Measurements from ENCODE around the gene FGD1. TPM values are rescaled to one million over a fixed set of nuclear protein-coding genes. Genes with fewer than 3 reads are reported as not detected.
A peak's percentile ranks its signal among the peaks of the same experiment; 100 is the strongest.

The FGD1 gene
- total and polyA plus RNA-seq, 8 donors, result 5.3 to 21.2 (median 17.0) TPM

DNA sequence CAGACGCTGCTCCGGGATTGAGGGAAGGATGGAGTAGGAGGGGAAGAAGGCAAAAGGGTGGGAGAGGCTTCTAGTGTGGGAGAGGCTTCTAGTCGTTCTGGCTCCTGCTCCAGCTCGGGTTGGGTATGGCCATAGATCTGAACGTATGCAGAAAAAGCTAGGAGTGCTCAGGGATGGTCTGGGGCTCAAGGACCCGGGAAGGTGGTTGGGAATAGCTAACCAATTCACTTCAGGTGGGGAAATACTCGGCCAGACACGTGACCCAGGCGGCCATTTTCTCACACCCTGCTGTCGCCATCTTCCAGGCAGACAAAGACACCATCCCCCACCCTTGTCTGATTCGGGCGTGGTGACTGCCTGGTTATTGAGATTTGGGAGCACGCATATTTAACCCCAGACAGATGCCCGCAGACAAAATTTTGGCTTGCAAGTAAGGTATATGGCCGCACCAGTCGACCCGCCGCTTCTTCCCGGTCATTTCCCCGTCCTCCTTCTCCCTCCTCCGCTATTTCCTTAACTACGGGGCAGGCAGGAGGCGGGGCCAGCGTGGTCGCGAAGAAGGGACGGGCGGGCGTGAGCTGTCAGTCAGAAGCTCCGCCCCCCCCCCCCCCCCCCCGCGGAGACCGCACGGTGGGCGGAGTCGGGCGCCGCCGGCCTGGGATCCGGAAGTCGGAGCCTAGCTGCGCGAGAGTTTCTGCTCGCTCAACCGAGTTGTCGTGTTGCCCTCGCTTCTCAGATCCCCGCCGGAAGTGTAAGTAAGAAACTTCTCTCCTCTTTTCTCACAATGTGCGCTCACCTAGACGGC lies 33.7 kb upstream of the FGD1 start, which contains the start of gene GNL3L:
GNL3L (plus strand) TSS at position 668 of the 805 bp plus-strand sequence. CDS start 2,348 bp downstream, outside the sequence.
- Histone ChIP-seq H3K27me3 (no peaks in the 10 kb centered on the region), H3K27ac (peak within 1 kb of the TSS; percentile 69 to 87), H3K36me3 (peaks cover 0 to 12% of the 10 kb centered on the region in 2 donors), H3K9me3 (no peaks in the 10 kb centered on the region), H3K4me1 (peaks cover 0 to 13% of the 10 kb centered on the region in 2 donors), H3K4me3 (peak within 1 kb of the TSS; percentile 48 to 71)
- ATAC-seq (peak; percentile 96), DNase-seq (peak; percentile 80 to 93 (median 90))
- TF ChIP-seq, protein P1, sequence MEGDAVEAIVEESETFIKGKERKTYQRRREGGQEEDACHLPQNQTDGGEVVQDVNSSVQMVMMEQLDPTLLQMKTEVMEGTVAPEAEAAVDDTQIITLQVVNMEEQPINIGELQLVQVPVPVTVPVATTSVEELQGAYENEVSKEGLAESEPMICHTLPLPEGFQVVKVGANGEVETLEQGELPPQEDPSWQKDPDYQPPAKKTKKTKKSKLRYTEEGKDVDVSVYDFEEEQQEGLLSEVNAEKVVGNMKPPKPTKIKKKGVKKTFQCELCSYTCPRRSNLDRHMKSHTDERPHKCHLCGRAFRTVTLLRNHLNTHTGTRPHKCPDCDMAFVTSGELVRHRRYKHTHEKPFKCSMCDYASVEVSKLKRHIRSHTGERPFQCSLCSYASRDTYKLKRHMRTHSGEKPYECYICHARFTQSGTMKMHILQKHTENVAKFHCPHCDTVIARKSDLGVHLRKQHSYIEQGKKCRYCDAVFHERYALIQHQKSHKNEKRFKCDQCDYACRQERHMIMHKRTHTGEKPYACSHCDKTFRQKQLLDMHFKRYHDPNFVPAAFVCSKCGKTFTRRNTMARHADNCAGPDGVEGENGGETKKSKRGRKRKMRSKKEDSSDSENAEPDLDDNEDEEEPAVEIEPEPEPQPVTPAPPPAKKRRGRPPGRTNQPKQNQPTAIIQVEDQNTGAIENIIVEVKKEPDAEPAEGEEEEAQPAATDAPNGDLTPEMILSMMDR (IDR thresholded peaks at IDR 0.05), result peak in 1 of 2 donors; percentile 9
- intact Hi-C loops (cut with DNase I), result no loop called here

DNA sequence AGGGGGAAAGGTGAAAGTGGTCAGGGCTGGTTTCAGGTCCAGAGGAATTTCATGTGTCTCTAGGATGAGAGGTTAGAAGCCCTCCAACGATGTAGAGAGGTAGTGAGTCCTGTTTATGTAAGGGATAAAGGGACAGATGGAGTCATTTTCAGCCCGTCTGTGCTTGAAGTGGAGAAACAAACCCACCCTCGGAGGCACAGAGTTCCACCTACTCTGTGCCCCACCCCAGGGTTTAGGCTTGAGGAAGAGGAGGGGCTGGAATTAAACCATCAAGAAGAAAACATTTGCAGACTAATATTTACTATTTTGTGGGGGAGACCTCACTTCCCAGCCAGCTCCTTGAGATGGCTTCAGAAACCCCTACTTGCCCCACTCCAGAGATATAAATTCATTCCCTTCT lies 33.1 kb upstream of the FGD1 start:
- DNase-seq (no peak), ATAC-seq (no peak)
- Histone ChIP-seq H3K27me3 (no peaks in the 10 kb centered on the region), H3K27ac (peak overlapping the region; percentile 69 to 87), H3K4me1 (peaks cover 0 to 13% of the 10 kb centered on the region in 2 donors), H3K4me3 (peak overlapping the region; percentile 22 to 71), H3K36me3 (peaks cover 0 to 12% of the 10 kb centered on the region in 2 donors), H3K9me3 (no peaks in the 10 kb centered on the region)
- intact Hi-C loops (cut with DNase I), result no loop called here
- TF ChIP-seq, protein P1 (IDR thresholded peaks at IDR 0.05), result no peak

DNA sequence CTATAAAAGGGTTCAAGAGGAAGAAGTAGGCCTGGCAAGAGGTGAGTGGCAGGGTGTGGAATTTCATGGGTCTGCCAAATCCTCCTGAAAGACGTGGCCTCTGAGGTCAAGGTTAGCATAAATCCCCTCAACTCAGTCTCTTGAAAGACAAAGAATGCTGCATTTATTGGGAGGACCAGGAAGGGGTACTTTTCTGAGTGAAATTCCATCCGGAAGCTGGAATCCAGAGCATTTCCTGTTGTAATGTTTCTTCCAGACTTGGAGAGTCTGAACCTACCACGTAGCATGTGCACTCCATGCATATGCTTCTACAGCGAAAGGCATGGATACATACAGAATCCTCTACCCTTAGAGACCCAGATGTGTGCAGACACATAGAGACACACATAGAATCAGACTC lies 13.4 kb upstream of the FGD1 start:
- H3K9me3 ChIP-seq, result no peaks in the 10 kb centered on the region
- ATAC-seq (no peak), DNase-seq (no peak)
- intact Hi-C loops (cut with DNase I), result no loop called here
- no peaks in the 10 kb centered on the region for H3K36me3 ChIP-seq
- H3K4me3 ChIP-seq, result no peak overlapping the region
- TF ChIP-seq, protein P1 (IDR thresholded peaks at IDR 0.05), result no peak
- no peak overlapping the region for H3K27ac ChIP-seq
- H3K4me1 ChIP-seq, result no peaks in the 10 kb centered on the region
- no peaks in the 10 kb centered on the region for H3K27me3 ChIP-seq

DNA sequence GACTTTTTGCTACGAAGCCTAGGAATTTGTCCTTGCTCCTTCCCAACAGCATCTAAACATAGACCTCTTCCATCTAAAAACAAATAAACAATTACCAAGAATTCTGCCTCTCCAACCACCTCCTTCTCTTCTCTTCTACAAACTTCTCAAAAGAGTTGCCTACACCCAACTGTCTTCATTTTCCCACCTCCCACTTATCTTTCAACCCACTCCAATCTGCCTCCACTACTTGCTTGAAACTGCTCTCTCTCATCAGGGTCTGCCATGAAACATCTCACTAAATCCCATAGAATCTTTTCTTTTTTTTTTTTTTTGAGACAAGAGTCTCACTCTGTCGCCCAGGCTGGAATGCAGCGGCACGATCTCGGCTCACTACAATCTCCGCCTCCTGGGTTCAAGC lies 902 bp upstream of the FGD1 start:
- H3K9me3 ChIP-seq, result no peaks in the 10 kb centered on the region
- peaks cover 0 to 26% of the 10 kb centered on the region in 2 donors for H3K27me3 ChIP-seq
- H3K4me1 ChIP-seq, result no peaks in the 10 kb centered on the region
- no peaks in the 10 kb centered on the region for H3K36me3 ChIP-seq
- no peak for ATAC-seq
- TF ChIP-seq, protein P1 (IDR thresholded peaks at IDR 0.05), result no peak
- no peak overlapping the region for H3K4me3 ChIP-seq
- no peak for DNase-seq
- intact Hi-C loops (cut with DNase I), result no loop called here
- H3K27ac ChIP-seq, result no peak overlapping the region

DNA sequence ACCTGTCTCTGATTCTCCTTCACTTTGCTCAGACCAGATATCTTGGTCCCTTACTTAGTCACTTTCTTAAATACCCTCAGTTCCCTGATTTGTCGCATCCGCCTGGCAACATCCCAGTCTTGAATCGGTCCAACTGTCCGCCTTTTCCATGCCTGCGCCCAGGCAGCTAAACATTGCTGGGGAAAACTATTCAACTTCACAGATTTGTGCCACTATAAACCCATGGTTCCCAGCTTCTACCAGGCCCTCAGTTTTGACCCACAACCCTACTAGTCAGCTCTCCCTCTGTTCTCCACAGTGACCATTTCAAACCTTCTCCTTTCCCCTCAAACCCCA lies 451 bp upstream of the FGD1 start:
- Histone ChIP-seq H3K27me3 (peaks cover 0 to 26% of the 10 kb centered on the region in 2 donors), H3K4me3 (peak overlapping the region in 1 of 2 donors; percentile 46), H3K36me3 (no peaks in the 10 kb centered on the region), H3K4me1 (no peaks in the 10 kb centered on the region), H3K9me3 (no peaks in the 10 kb centered on the region), H3K27ac (peak overlapping the region in 1 of 2 donors; percentile 39)
- TF ChIP-seq, protein P1 (IDR thresholded peaks at IDR 0.05), result no peak
- intact Hi-C loops (cut with DNase I), result no loop called here
- DNase-seq (no peak), ATAC-seq (no peak)

Measured in left lung (tissue), 10 donors.